Measurements from ENCODE around the gene FOXD3. TPM values are rescaled to one million over a fixed set of nuclear protein-coding genes. Genes with fewer than 3 reads are reported as not detected.

Gene FOXD3
- total RNA-seq, 2 donors from 2014 or later, result 0.48 to 1.1 TPM

DNA sequence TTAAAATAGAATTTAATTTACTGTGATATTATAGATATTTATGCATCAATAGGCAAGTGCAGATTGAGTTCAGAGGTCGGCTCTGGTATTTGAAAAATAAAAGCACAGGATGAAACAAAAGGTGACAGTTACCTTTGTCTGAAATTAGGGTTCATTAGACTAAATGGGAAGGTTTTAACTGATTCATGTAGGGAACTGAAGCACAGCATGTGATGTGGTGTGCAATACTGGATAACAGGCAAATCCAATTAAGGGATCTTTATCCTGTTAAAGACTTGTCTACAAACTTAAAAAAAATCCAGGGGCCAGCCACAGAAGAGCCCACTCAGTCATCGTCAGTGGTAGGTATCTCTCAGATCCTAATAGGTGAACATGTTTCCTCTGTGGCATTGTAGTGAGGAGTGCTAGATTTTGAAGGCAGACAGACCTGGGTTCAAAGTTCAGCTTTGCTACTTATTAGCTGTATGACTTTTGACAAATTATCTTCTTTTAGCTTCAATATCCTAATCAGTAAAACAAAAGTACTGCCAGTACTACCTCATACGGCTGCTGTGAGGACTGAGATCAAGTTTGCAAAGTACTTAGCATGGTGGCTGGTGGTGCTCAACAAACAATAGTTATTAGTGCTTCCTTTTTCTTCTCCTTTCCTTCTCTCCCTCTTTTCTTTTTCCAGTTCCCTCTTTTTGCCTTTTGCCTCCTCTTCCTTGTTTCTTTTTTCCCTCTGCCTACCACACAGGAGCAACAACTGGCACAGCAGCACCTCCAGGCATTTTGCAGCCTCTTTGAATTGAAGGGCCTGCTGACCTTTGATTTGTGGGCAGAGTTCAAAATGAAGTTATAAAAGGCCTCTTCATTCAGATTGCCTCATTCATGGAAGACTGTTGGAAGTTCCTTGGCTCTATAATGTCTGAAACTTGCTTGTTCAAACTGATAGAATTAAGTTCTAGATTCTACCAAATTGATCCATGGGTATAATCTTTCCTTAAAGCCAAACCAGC is 44.9 kb upstream of the FOXD3 start:
- Histone ChIP-seq H3K36me3 (no peaks in the 10 kb centered on the region), H3K4me3 (no peak overlapping the region), H3K27me3 (no peaks in the 10 kb centered on the region), H3K9me3 (no peaks in the 10 kb centered on the region), H3K27ac (no peak overlapping the region), H3K4me1 (no peaks in the 10 kb centered on the region)
- no peak for TF ChIP-seq CTCF (IDR thresholded peaks at IDR 0.05)
- DNase-seq (ENCODE audit: low spot score), result no peak

DNA sequence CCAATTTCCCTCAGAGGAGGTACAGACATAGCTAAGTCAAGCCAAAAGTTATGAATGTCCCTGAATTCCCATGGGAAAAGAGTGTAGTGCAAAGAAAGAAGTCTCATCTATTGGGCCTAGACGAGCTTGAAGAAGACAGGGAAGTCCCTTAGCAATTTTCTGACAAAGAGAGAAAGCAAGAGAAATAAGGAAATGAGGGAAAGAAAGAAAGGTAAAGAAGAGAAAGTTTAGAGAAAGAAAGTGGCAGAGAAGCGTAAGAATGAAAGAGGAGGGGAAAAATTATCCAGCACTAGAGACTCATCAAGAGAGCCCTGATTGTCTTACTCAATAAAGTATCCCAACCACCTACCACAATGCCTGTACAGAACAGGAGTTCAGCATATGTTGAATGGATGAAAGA is 40.6 kb upstream of the FOXD3 start:
- Histone ChIP-seq H3K4me3 (no peak overlapping the region), H3K27ac (no peak overlapping the region), H3K27me3 (no peaks in the 10 kb centered on the region), H3K36me3 (no peaks in the 10 kb centered on the region), H3K4me1 (no peaks in the 10 kb centered on the region), H3K9me3 (no peaks in the 10 kb centered on the region)
- TF ChIP-seq CTCF (IDR thresholded peaks at IDR 0.05), result no peak
- DNase-seq (ENCODE audit: low spot score), result no peak

- no peaks in the 10 kb centered on the region for H3K36me3 ChIP-seq
- peaks cover 0 to 13% of the 10 kb centered on the region in 2 donors for H3K9me3 ChIP-seq
- no peaks in the 10 kb centered on the region for H3K27me3 ChIP-seq
- no peak for DNase-seq (ENCODE audit: low spot score)
- H3K27ac ChIP-seq, result no peak overlapping the region
- TF ChIP-seq CTCF (IDR thresholded peaks at IDR 0.05), result no peak
- no peaks in the 10 kb centered on the region for H3K4me1 ChIP-seq
- H3K4me3 ChIP-seq, result no peak overlapping the region
These were observed 33.2 kb upstream of the FOXD3 start for GRCh38 chr1:63289135-63289534.

GRCh38 chr1:63294803-63295594 is 27.4 kb upstream of the FOXD3 start:
- Histone ChIP-seq H3K4me1 (no peaks in the 10 kb centered on the region), H3K27me3 (no peaks in the 10 kb centered on the region), H3K4me3 (no peak overlapping the region), H3K27ac (no peak overlapping the region), H3K36me3 (no peaks in the 10 kb centered on the region), H3K9me3 (no peaks in the 10 kb centered on the region)
- no peak for DNase-seq (ENCODE audit: low spot score)
- no peak for TF ChIP-seq CTCF (IDR thresholded peaks at IDR 0.05)

GRCh38 chr1:63304410-63304809 is 18.0 kb upstream of the FOXD3 start:
- no peak overlapping the region for H3K4me3 ChIP-seq
- no peaks in the 10 kb centered on the region for H3K27me3 ChIP-seq
- H3K4me1 ChIP-seq, result no peaks in the 10 kb centered on the region
- no peak overlapping the region for H3K27ac ChIP-seq
- H3K9me3 ChIP-seq, result no peaks in the 10 kb centered on the region
- H3K36me3 ChIP-seq, result no peaks in the 10 kb centered on the region
- no peak for TF ChIP-seq CTCF (IDR thresholded peaks at IDR 0.05)
- DNase-seq (ENCODE audit: low spot score), result no peak
